ENCODE data around the gene DDX23. TPM values are rescaled to one million over a fixed set of nuclear protein-coding genes. Genes with fewer than 3 reads are reported as not detected.

Gene DDX23
- total and polyA plus RNA-seq, 9 donors: 48.0 to 108 (median 70.5) TPM

Small RNA genes lying within 50 kb of the gene (small RNA-seq; reads per million reads assigned to genes)
- not detected for gene RF00019
- not detected for gene RNU6-600P

Other genes starting within 250 kb of the DDX23 start
- 10 to 100 TPM; 27.5 to 54.1 (median 38.1) TPM for gene KANSL2, start 169.9 kb downstream of the DDX23 start, total RNA-seq
- 10 to 100 TPM; 33.7 to 35.4 TPM for gene KANSL2, start 169.9 kb downstream of the DDX23 start, polyA plus RNA-seq
- 10 to 100 TPM; 20.1 to 48.8 (median 36.4) TPM for gene CCNT1, start 135.5 kb downstream of the DDX23 start, total RNA-seq
- 10 to 100 TPM in 1 of 2 donors, 1 to 10 TPM in 1; 7.5 to 18.5 TPM for gene CCNT1, start 135.5 kb downstream of the DDX23 start, polyA plus RNA-seq
- gene ADCY6, start 63.1 kb downstream of the DDX23 start, total RNA-seq: 10 to 100 TPM; 14.8 to 83.3 (median 51.9) TPM
- gene ADCY6, start 63.1 kb downstream of the DDX23 start, polyA plus RNA-seq: 10 to 100 TPM; 25.4 to 28.1 TPM
- 100 to 1,000 TPM in 3 of 7 donors, 10 to 100 TPM in 4; 24.1 to 162 (median 92.3) TPM for gene CACNB3, start 33.7 kb downstream of the DDX23 start, total RNA-seq
- gene CACNB3, start 33.7 kb downstream of the DDX23 start, polyA plus RNA-seq: 10 to 100 TPM; 29.5 to 50.5 TPM
- 1 to 10 TPM in 1 of 7 donors, under 1 TPM in 6; 0.23 to 3.8 (median 0.38) TPM for gene RND1, start 13.7 kb upstream of the DDX23 start, total RNA-seq
- gene RND1, start 13.7 kb upstream of the DDX23 start, polyA plus RNA-seq: 1 to 10 TPM; 1.2 to 2.1 TPM
- gene FKBP11, start 73.3 kb upstream of the DDX23 start, total RNA-seq: 10 to 100 TPM in 6 of 7 donors, 1 to 10 TPM in 1; 6.6 to 25.1 (median 14.7) TPM
- gene FKBP11, start 73.3 kb upstream of the DDX23 start, polyA plus RNA-seq: 10 to 100 TPM; 15.8 to 40.9 TPM
- gene ARF3, start 105.3 kb upstream of the DDX23 start, total RNA-seq: 100 to 1,000 TPM in 4 of 7 donors, 10 to 100 TPM in 3; 25.5 to 123 (median 100) TPM
- gene ARF3, start 105.3 kb upstream of the DDX23 start, polyA plus RNA-seq: 100 to 1,000 TPM in 1 of 2 donors, 10 to 100 TPM in 1; 59.0 to 243 TPM
- under 1 TPM in 1 of 7 donors, not detected in 6; 0.24 TPM for gene WNT10B, start 119.6 kb upstream of the DDX23 start, total RNA-seq
- under 1 TPM; 0.19 to 0.97 TPM for gene WNT10B, start 119.6 kb upstream of the DDX23 start, polyA plus RNA-seq
- not detected for gene WNT1, start 126.2 kb upstream of the DDX23 start, total RNA-seq
- gene WNT1, start 126.2 kb upstream of the DDX23 start, polyA plus RNA-seq: not detected
- gene DDN, start 147.2 kb upstream of the DDX23 start, total RNA-seq: under 1 TPM in 1 of 7 donors, not detected in 6; 0.05 TPM
- gene DDN, start 147.2 kb upstream of the DDX23 start, polyA plus RNA-seq: under 1 TPM; 0.04 to 0.28 TPM
- gene PRKAG1, start 166.6 kb upstream of the DDX23 start, total RNA-seq: 10 to 100 TPM; 25.6 to 58.2 (median 35.8) TPM
- gene PRKAG1, start 166.6 kb upstream of the DDX23 start, polyA plus RNA-seq: 10 to 100 TPM; 38.3 to 98.5 TPM
- 10 to 100 TPM; 28.3 to 97.0 (median 79.1) TPM for gene KMT2D, start 208.6 kb upstream of the DDX23 start, total RNA-seq
- gene KMT2D, start 208.6 kb upstream of the DDX23 start, polyA plus RNA-seq: 10 to 100 TPM; 35.5 to 51.8 TPM
- gene RHEBL1, start 217.8 kb upstream of the DDX23 start, total RNA-seq: under 1 TPM in 5 of 7 donors, not detected in 2; 0.18 to 0.60 (median 0.34) TPM
- 1 to 10 TPM in 1 of 2 donors, under 1 TPM in 1; 1.00 to 1.2 TPM for gene RHEBL1, start 217.8 kb upstream of the DDX23 start, polyA plus RNA-seq
- 1 to 10 TPM in 1 of 7 donors, under 1 TPM in 6; 0.20 to 1.1 (median 0.45) TPM for gene DHH, start 242.6 kb upstream of the DDX23 start, total RNA-seq
- gene DHH, start 242.6 kb upstream of the DDX23 start, polyA plus RNA-seq: 1 to 10 TPM; 1.0 to 1.4 TPM